ENCODE data around the gene MARCHF3.
A peak's percentile ranks its signal among the peaks of the same experiment; 100 is the strongest.

Gene MARCHF3

GRCh38 chr5:126924331-126925033, 105.9 kb downstream of the MARCHF3 start:
- H3K27me3 ChIP-seq (replicated peaks; ENCODE audit: control insufficient read depth, insufficient read depth, low read length): no peaks in the 10 kb centered on the region
- H3K4me1 ChIP-seq (ENCODE audit: control insufficient read depth, insufficient read depth, low read length): peaks cover 12% of the 10 kb centered on the region
- no peaks in the 10 kb centered on the region for H3K36me3 ChIP-seq (ENCODE audit: control insufficient read depth, insufficient read depth, low read length, severe bottlenecking)
- no peak overlapping the region for H3K9ac ChIP-seq (ENCODE audit: low read length)
- no peaks in the 10 kb centered on the region for H3K9me3 ChIP-seq (ENCODE audit: control insufficient read depth, low read length)
- no peak overlapping the region for H3K4me3 ChIP-seq (ENCODE audit: low read length)
- DNase-seq (ENCODE audit: low read depth): no peak

GRCh38 chr5:126921241-126922091, 108.9 kb downstream of the MARCHF3 start:
- Histone ChIP-seq H3K9ac (ENCODE audit: low read length) (no peak overlapping the region), H3K4me1 (ENCODE audit: control insufficient read depth, insufficient read depth, low read length) (peaks cover 28% of the 10 kb centered on the region), H3K27me3 (replicated peaks; ENCODE audit: control insufficient read depth, insufficient read depth, low read length) (no peaks in the 10 kb centered on the region), H3K36me3 (ENCODE audit: control insufficient read depth, insufficient read depth, low read length, severe bottlenecking) (no peaks in the 10 kb centered on the region), H3K9me3 (ENCODE audit: control insufficient read depth, low read length) (no peaks in the 10 kb centered on the region), H3K4me3 (ENCODE audit: low read length) (no peak overlapping the region)
- no peak for DNase-seq (ENCODE audit: low read depth)

GRCh38 chr5:126920291-126920690, 110.1 kb downstream of the MARCHF3 start:
- peak; percentile 22 for DNase-seq (ENCODE audit: low read depth)
- Histone ChIP-seq H3K27me3 (replicated peaks; ENCODE audit: control insufficient read depth, insufficient read depth, low read length) (no peaks in the 10 kb centered on the region), H3K9ac (ENCODE audit: low read length) (no peak overlapping the region), H3K36me3 (ENCODE audit: control insufficient read depth, insufficient read depth, low read length, severe bottlenecking) (no peaks in the 10 kb centered on the region), H3K9me3 (ENCODE audit: control insufficient read depth, low read length) (no peaks in the 10 kb centered on the region), H3K4me3 (ENCODE audit: low read length) (no peak overlapping the region), H3K4me1 (ENCODE audit: control insufficient read depth, insufficient read depth, low read length) (peaks cover 28% of the 10 kb centered on the region)

GRCh38 chr5:126919566-126919965, 110.8 kb downstream of the MARCHF3 start:
- Histone ChIP-seq H3K4me3 (ENCODE audit: low read length) (no peak overlapping the region), H3K9ac (ENCODE audit: low read length) (no peak overlapping the region), H3K27me3 (replicated peaks; ENCODE audit: control insufficient read depth, insufficient read depth, low read length) (no peaks in the 10 kb centered on the region), H3K36me3 (ENCODE audit: control insufficient read depth, insufficient read depth, low read length, severe bottlenecking) (no peaks in the 10 kb centered on the region), H3K4me1 (ENCODE audit: control insufficient read depth, insufficient read depth, low read length) (peaks cover 28% of the 10 kb centered on the region), H3K9me3 (ENCODE audit: control insufficient read depth, low read length) (no peaks in the 10 kb centered on the region)
- no peak for DNase-seq (ENCODE audit: low read depth)

GRCh38 chr5:126918615-126918957, 111.8 kb downstream of the MARCHF3 start:
- no peaks in the 10 kb centered on the region for H3K9me3 ChIP-seq (ENCODE audit: control insufficient read depth, low read length)
- H3K4me1 ChIP-seq (ENCODE audit: control insufficient read depth, insufficient read depth, low read length): peaks cover 28% of the 10 kb centered on the region
- no peaks in the 10 kb centered on the region for H3K36me3 ChIP-seq (ENCODE audit: control insufficient read depth, insufficient read depth, low read length, severe bottlenecking)
- no peak overlapping the region for H3K9ac ChIP-seq (ENCODE audit: low read length)
- no peaks in the 10 kb centered on the region for H3K27me3 ChIP-seq (replicated peaks; ENCODE audit: control insufficient read depth, insufficient read depth, low read length)
- no peak for DNase-seq (ENCODE audit: low read depth)
- H3K4me3 ChIP-seq (ENCODE audit: low read length): no peak overlapping the region

GRCh38 chr5:126917918-126918614, 112.3 kb downstream of the MARCHF3 start:
- H3K4me1 ChIP-seq (ENCODE audit: control insufficient read depth, insufficient read depth, low read length): peaks cover 29% of the 10 kb centered on the region
- no peak overlapping the region for H3K9ac ChIP-seq (ENCODE audit: low read length)
- no peak for DNase-seq (ENCODE audit: low read depth)

GRCh38 chr5:126915496-126915895, 114.9 kb downstream of the MARCHF3 start:
- Histone ChIP-seq H3K4me3 (ENCODE audit: low read length) (no peak overlapping the region), H3K36me3 (ENCODE audit: control insufficient read depth, insufficient read depth, low read length, severe bottlenecking) (no peaks in the 10 kb centered on the region), H3K9me3 (ENCODE audit: control insufficient read depth, low read length) (no peaks in the 10 kb centered on the region), H3K27me3 (replicated peaks; ENCODE audit: control insufficient read depth, insufficient read depth, low read length) (no peaks in the 10 kb centered on the region), H3K9ac (ENCODE audit: low read length) (no peak overlapping the region), H3K4me1 (ENCODE audit: control insufficient read depth, insufficient read depth, low read length) (peaks cover 34% of the 10 kb centered on the region)
- no peak for DNase-seq (ENCODE audit: low read depth)

More at GRCh38 chr5:126917918-126918614, 112.3 kb downstream of the MARCHF3 start:
- no peak overlapping the region for H3K4me3 ChIP-seq (ENCODE audit: low read length)
- H3K36me3 ChIP-seq (ENCODE audit: control insufficient read depth, insufficient read depth, low read length, severe bottlenecking): no peaks in the 10 kb centered on the region
- H3K9me3 ChIP-seq (ENCODE audit: control insufficient read depth, low read length): no peaks in the 10 kb centered on the region
- H3K27me3 ChIP-seq (replicated peaks; ENCODE audit: control insufficient read depth, insufficient read depth, low read length): no peaks in the 10 kb centered on the region

- no peaks in the 10 kb centered on the region for H3K36me3 ChIP-seq (ENCODE audit: control insufficient read depth, insufficient read depth, low read length, severe bottlenecking)
- DNase-seq (ENCODE audit: low read depth): no peak
- H3K9me3 ChIP-seq (ENCODE audit: control insufficient read depth, low read length): no peaks in the 10 kb centered on the region
- H3K9ac ChIP-seq (ENCODE audit: low read length): no peak overlapping the region
- H3K4me1 ChIP-seq (ENCODE audit: control insufficient read depth, insufficient read depth, low read length): peaks cover 29% of the 10 kb centered on the region
- no peaks in the 10 kb centered on the region for H3K27me3 ChIP-seq (replicated peaks; ENCODE audit: control insufficient read depth, insufficient read depth, low read length)
- no peak overlapping the region for H3K4me3 ChIP-seq (ENCODE audit: low read length)
These were observed 115.4 kb downstream of the MARCHF3 start for GRCh38 chr5:126914801-126915436.

- H3K4me3 ChIP-seq (ENCODE audit: low read length): no peak overlapping the region
- H3K36me3 ChIP-seq (ENCODE audit: control insufficient read depth, insufficient read depth, low read length, severe bottlenecking): no peaks in the 10 kb centered on the region
- no peak overlapping the region for H3K9ac ChIP-seq (ENCODE audit: low read length)
- H3K4me1 ChIP-seq (ENCODE audit: control insufficient read depth, insufficient read depth, low read length): peaks cover 8% of the 10 kb centered on the region
- no peaks in the 10 kb centered on the region for H3K9me3 ChIP-seq (ENCODE audit: control insufficient read depth, low read length)
- no peaks in the 10 kb centered on the region for H3K27me3 ChIP-seq (replicated peaks; ENCODE audit: control insufficient read depth, insufficient read depth, low read length)
- DNase-seq (ENCODE audit: low read depth): no peak
These were observed 117.7 kb downstream of the MARCHF3 start for GRCh38 chr5:126912616-126913200.

- no peak overlapping the region for H3K9ac ChIP-seq (ENCODE audit: low read length)
- H3K9me3 ChIP-seq (ENCODE audit: control insufficient read depth, low read length): no peaks in the 10 kb centered on the region
- no peaks in the 10 kb centered on the region for H3K36me3 ChIP-seq (ENCODE audit: control insufficient read depth, insufficient read depth, low read length, severe bottlenecking)
- H3K4me3 ChIP-seq (ENCODE audit: low read length): no peak overlapping the region
- no peak for DNase-seq (ENCODE audit: low read depth)
- no peaks in the 10 kb centered on the region for H3K27me3 ChIP-seq (replicated peaks; ENCODE audit: control insufficient read depth, insufficient read depth, low read length)
- peaks cover 8% of the 10 kb centered on the region for H3K4me1 ChIP-seq (ENCODE audit: control insufficient read depth, insufficient read depth, low read length)
These were observed 118.4 kb downstream of the MARCHF3 start for GRCh38 chr5:126911986-126912385.
